Cardiac fibroblast (primary cell): ENCODE results near the gene RELCH.

Experiments used
- DNase-seq, 2 donors: peaks; one replicate each; pipeline versions ENCODE4 v3.0.0 to v3.0.0-alpha.2; 2010; ENCODE audit warnings: low read depth in 2 of 2
- H3K4me3 ChIP-seq, 2 donors: replicated peaks in 1 of 2; 1 replicate in 1 of 2; 2 replicates in 1 of 2; pipeline ENCODE4 v1.5.1; 2011; ENCODE audit warnings: low read depth in 2 of 2, low read length in 2 of 2, mild to moderate bottlenecking in 2 of 2, moderate library complexity in 1 of 2
- CTCF ChIP-seq: IDR thresholded peaks from one replicate; pipeline ENCODE4 v1.5.1; 2011; ENCODE audit warnings: low read depth, mild to moderate bottlenecking, low read length, inconsistent platforms

RELCH gene

GRCh38 chr18:62347089-62347506, 160.0 kb downstream of the RELCH start:
- no peak overlapping the region for H3K4me3 ChIP-seq
- TF ChIP-seq CTCF: no peak
- no peak for DNase-seq

GRCh38 chr18:62348474-62348873, 161.4 kb downstream of the RELCH start:
- no peak overlapping the region for H3K4me3 ChIP-seq
- TF ChIP-seq CTCF: no peak
- no peak for DNase-seq

- DNase-seq: no peak
- H3K4me3 ChIP-seq: no peak overlapping the region
- TF ChIP-seq CTCF: no peak
Observed at GRCh38 chr18:62353170-62353569, 166.1 kb downstream of the RELCH start.

GRCh38 chr18:62354151-62354550, 167.1 kb downstream of the RELCH start:
- no peak overlapping the region for H3K4me3 ChIP-seq
- TF ChIP-seq CTCF: no peak
- DNase-seq: no peak

GRCh38 chr18:62357079-62357719, 170.1 kb downstream of the RELCH start:
- no peak overlapping the region for H3K4me3 ChIP-seq
- no peak for DNase-seq
- no peak for TF ChIP-seq CTCF
